HEK293T (cell line): ENCODE data around the gene BMP8B.
"Not testable (repeated sequence)": the region's sequence is repeated elsewhere in the genome, so short reads cannot be mapped to it uniquely, and the experiment has no call there.

ENCODE experiments used
- CTCF ChIA-PET: fragments of 350-600 bp; formaldehyde crosslinking; extraction: SDS; loops from one replicate; lab custom pipeline; 2021; ENCODE audit warnings: antibody characterized with exemption, inconsistent platforms; lab: Yijun Ruan, JAX
- POLR2A ChIA-PET: fragments of 350-600 bp; formaldehyde crosslinking; extraction: SDS; loops from one replicate; lab custom pipeline; 2020; ENCODE audit warnings: antibody characterized with exemption, inconsistent platforms; lab: Yijun Ruan, JAX
- DNase-seq: peaks from one replicate; pipeline ENCODE4 v3.0.0; 2012; ENCODE audit warnings: mixed read lengths; ENCODE audit errors: extremely low spot score
- ARNT ChIP-seq: fragments of 450-650 bp; IDR thresholded peaks from 2 replicates; pipeline ENCODE4 v1.6.1; 2017; ENCODE audit warnings: mild to moderate bottlenecking
- BHLHE40 ChIP-seq: fragments of 450-650 bp; IDR thresholded peaks from 2 replicates; pipeline ENCODE4 v1.6.1; 2016; ENCODE audit warnings: mild to moderate bottlenecking, moderate library complexity, borderline replicate concordance
- CTBP1 ChIP-seq: fragments of 450-650 bp; IDR thresholded peaks from 2 replicates; pipeline ENCODE4 v1.6.1; 2016; ENCODE audit warnings: borderline replicate concordance
- ELF4 ChIP-seq: fragments of 450-650 bp; IDR thresholded peaks from 2 replicates; pipeline ENCODE4 v1.6.1; 2017; ENCODE audit warnings: antibody characterized with exemption
- FOXA1 ChIP-seq: fragments of 450-650 bp; IDR thresholded peaks from 2 replicates; pipeline ENCODE4 v1.6.1; 2016; ENCODE audit warnings: mild to moderate bottlenecking
- FOXK2 ChIP-seq: fragments of 450-650 bp; IDR thresholded peaks from 2 replicates; pipeline ENCODE4 v1.6.1; 2016; ENCODE audit warnings: mild to moderate bottlenecking
- FOXM1 ChIP-seq: fragments of 450-650 bp; IDR thresholded peaks from 2 replicates; pipeline ENCODE4 v1.6.1; 2017; ENCODE audit warnings: mild to moderate bottlenecking, borderline replicate concordance
- HDGF ChIP-seq: fragments of 450-650 bp; IDR thresholded peaks from 2 replicates; pipeline ENCODE4 v1.6.1; 2017; ENCODE audit warnings: antibody characterized with exemption, borderline replicate concordance
- L3MBTL2 ChIP-seq: fragments of 450-650 bp; conservative IDR thresholded peaks from 2 replicates; pipeline ENCODE4 v1.6.1; 2016; ENCODE audit warnings: mild to moderate bottlenecking
- LEF1 ChIP-seq: fragments of 450-650 bp; IDR thresholded peaks from 2 replicates; pipeline ENCODE4 v1.6.1; 2017; ENCODE audit warnings: mild to moderate bottlenecking, borderline replicate concordance
- NFRKB ChIP-seq: fragments of 450-650 bp; IDR thresholded peaks from 2 replicates; pipeline ENCODE4 v1.6.1; 2016; ENCODE audit warnings: mild to moderate bottlenecking, moderate library complexity
- PKNOX1 ChIP-seq: fragments of 450-650 bp; IDR thresholded peaks from 2 replicates; pipeline ENCODE4 v1.6.1; 2016
- SP1 ChIP-seq: fragments of 450-650 bp; IDR thresholded peaks from 2 replicates; pipeline ENCODE4 v1.6.1; 2017
- SUZ12 ChIP-seq: fragments of 450-650 bp; IDR thresholded peaks from 2 replicates; pipeline ENCODE4 v1.6.1; 2016; ENCODE audit warnings: mild to moderate bottlenecking
- TARDBP ChIP-seq: fragments of 450-650 bp; IDR thresholded peaks from 2 replicates; pipeline ENCODE4 v1.6.1; 2016
- ZNF384 ChIP-seq: fragments of 450-650 bp; IDR thresholded peaks from 2 replicates; pipeline ENCODE4 v1.6.1; 2016

Gene BMP8B

DNA sequence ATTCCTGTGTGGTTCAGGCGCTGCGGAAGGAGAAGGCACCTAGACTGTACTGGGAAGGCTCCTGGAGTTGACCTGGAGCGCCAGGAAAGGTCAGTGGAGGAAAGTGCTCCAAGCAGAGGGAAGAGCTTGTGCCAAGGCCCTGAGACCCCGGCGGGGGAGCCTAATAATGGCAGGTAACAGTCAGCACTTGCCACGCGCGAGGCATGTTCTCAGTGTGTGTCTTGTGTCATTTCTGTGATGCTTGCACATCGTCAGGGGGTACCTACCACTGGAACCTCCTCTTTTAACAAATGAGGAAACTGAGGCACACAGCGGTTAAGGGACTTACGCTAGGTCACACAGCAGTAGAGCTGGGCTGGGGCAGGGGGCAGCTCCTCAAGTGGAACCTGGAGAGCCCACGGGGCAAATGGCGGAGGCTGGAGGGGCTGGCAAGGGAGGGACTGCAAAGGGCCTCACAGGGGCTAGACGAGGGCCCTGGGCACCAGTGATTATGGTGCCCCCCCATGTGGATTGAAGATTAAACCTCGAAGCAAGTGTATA is 976 bp upstream of the BMP8B start:
- CTCF ChIA-PET: interaction anchor here (1.9 kb wide), 1 partner anchor 10 kb away, joined by 10 read pairs; no protein-coding TSS in a partner anchor
- POLR2A ChIA-PET: interaction anchor here (1.6 to 1.9 kb wide), 2 partner anchors 9 to 50 kb away, joined by 11 to 20 read pairs; partner anchors contain the start of gene PPIE
- no peak for TF ChIP-seq L3MBTL2
- no peak for TF ChIP-seq BHLHE40
- TF ChIP-seq SUZ12: no peak
- TF ChIP-seq FOXM1: no peak
- no peak for TF ChIP-seq ARNT
- no peak for TF ChIP-seq HDGF
- no peak for TF ChIP-seq LEF1
- no peak for TF ChIP-seq ZNF384
- no peak for TF ChIP-seq TARDBP
- TF ChIP-seq PKNOX1: no peak
- no peak for TF ChIP-seq SP1
- no peak for TF ChIP-seq FOXA1
- TF ChIP-seq NFRKB: no peak
- TF ChIP-seq FOXK2: no peak
- no peak for DNase-seq

- no peak for DNase-seq
- ChIA-PET CTCF (interaction anchor here (1.9 kb wide), 1 partner anchor 11 kb away, joined by 10 read pairs; no protein-coding TSS in a partner anchor), POLR2A (interaction anchor here (0.6 to 1.9 kb wide), 5 partner anchors 9 to 49 kb away, joined by 3 to 20 read pairs (median 4); partner anchors contain the start of gene PPIE)
- no peak for TF ChIP-seq ARNT
Observed at GRCh38 chr1:39788426-39788757, 273 bp downstream of the BMP8B start.

- DNase-seq: not testable (repeated sequence)
- CTCF ChIA-PET: interaction anchor here (1.2 to 1.9 kb wide), 2 partner anchors 11 to 12 kb away, joined by 5 to 10 read pairs; no protein-coding TSS in a partner anchor
- POLR2A ChIA-PET: interaction anchor here (0.6 to 1.9 kb wide), 6 partner anchors 8 to 50 kb away, joined by 3 to 20 read pairs (median 4); partner anchors contain the start of gene PPIE
Observed at GRCh38 chr1:39787964-39788363, 701 bp downstream of the BMP8B start.

DNA sequence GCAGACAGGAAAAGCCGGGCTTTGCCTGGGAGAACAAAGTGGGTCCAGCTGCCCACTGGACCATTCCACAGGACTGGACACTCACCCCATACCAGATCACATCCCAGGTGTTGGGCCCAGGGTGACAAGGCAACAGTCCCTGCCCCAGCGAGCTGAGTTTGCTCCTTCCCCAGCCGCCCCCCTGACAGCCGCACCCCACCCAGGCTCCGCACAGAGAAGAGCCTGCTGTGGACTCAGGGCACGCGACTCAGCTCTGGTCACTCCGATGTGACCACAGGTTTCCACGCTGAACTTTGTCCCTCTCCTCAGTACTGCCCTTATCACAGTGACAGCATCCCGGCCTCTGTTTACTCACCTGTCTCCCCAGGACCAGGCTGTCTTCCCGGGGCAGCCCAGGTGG is 1.2 kb downstream of the BMP8B start:
- DNase-seq: no peak
- POLR2A ChIA-PET: interaction anchor here (0.9 to 1.0 kb wide), 2 partner anchors 48 to 49 kb away, joined by 4 read pairs; partner anchors contain the start of gene PPIE
- CTCF ChIA-PET: interaction anchor here (1.2 kb wide), 1 partner anchor 11 kb away, joined by 5 read pairs; no protein-coding TSS in a partner anchor
- no peak for TF ChIP-seq PKNOX1
- no peak for TF ChIP-seq SP1
- TF ChIP-seq ELF4: no peak
- no peak for TF ChIP-seq LEF1
- TF ChIP-seq FOXK2: no peak
- no peak for TF ChIP-seq HDGF
- TF ChIP-seq CTBP1: no peak
- no peak for TF ChIP-seq NFRKB

GRCh38 chr1:39787108-39787375 is 1.6 kb downstream of the BMP8B start:
- POLR2A ChIA-PET: interaction anchor here (0.9 to 1.0 kb wide), 2 partner anchors 48 to 49 kb away, joined by 4 read pairs; partner anchors contain the start of gene PPIE
- CTCF ChIA-PET: interaction anchor here (1.2 kb wide), 1 partner anchor 12 kb away, joined by 5 read pairs; no protein-coding TSS in a partner anchor

DNA sequence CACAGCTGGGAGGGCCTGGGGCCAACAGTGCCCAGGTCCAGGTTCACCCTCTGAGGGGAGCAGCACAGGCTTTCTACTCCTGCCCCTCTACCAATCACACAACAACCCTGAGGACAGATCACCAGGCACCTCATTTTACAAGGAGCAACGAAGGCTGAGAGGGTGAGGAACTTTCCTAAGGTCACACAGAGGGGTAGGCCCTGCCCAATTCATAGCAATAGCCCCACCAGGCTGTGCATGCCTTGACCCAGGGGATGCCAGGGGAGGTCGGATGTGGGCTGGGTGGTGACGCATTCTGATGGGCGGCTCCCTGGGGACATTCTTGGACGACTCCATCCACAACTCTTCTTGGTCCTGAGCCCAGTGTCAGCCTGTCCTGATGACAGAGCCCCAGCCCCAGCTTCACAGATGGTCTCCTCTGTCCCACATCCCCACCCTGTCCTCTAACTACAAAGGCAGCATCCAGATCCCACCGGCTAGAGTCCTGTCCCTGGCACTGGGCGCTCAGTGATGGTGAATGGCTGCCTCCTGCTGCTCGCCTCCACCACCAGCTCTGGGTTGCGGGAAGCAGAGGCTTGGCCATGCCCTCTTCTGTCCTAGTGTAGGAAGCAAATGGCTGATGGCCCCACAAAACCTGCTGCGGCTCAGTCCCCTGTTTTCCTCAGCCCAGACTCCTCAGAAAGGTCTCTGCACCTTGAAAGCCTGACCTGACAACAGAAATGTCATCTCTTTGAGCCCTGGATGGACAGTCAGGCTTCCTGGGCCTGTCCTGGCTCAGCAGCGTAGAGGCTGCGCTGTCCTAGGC is 2.2 kb downstream of the BMP8B start:
- CTCF ChIA-PET: interaction anchor here (1.2 kb wide), 1 partner anchor 12 kb away, joined by 5 read pairs; no protein-coding TSS in a partner anchor
- not testable (repeated sequence) for DNase-seq
- POLR2A ChIA-PET: interaction anchor here (0.9 kb wide), 1 partner anchor 47 kb away, joined by 4 read pairs; no protein-coding TSS in a partner anchor

More at GRCh38 chr1:39787108-39787375, 1.6 kb downstream of the BMP8B start:
- DNase-seq: not testable (repeated sequence)

DNA sequence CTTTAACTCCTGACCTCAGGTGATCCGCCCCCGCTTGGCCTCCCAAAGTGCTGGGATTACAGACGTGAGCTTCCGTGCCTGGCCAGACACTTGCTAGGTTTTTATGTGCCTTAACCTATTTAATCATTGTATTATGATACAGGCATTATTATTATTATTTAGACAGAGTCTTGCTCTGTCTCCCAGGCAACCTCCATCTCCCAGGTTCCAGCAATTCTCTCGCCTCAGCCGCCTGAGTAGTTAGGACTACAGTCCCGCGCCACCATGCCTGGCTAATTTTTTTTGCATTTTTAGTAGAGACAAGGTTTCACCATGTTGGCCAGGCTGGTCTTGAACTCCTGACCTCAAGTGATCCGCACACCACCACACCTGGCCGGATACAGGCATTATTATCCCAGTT is 6.0 kb downstream of the BMP8B start:
- POLR2A ChIA-PET, DNase-seq: not testable (repeated sequence)
- CTCF ChIA-PET: interaction anchor here (1.0 kb wide), 1 partner anchor 16 kb away, joined by 3 read pairs; no protein-coding TSS in a partner anchor

DNA sequence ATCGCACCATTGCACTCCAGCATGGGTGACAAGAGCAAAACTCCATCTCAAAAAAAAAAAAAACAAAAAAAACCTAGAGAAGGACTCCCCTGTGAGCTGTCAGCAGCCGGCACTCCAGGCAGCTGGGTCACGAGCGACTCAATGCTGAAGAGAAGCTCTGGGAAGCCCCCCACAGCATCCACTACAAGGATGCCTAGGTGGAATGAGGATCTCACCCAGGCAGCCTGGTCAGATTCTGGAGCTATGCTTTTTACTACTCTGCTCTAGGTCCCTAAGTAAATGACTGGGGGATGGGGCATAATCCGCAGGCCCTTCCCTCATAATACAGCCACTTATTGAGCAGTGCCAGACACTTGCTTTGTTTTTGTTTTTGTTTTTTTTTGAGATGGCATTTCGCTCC is 6.6 kb downstream of the BMP8B start:
- ChIA-PET CTCF (no interaction called here), POLR2A (interaction anchor here (1.1 kb wide), 1 partner anchor 43 kb away, joined by 3 read pairs; the partner anchor contains the start of gene PPIE)
- no peak for DNase-seq

More for the DNA sequence above, 6.6 kb downstream of the BMP8B start:
- no peak for TF ChIP-seq ELF4
- TF ChIP-seq HDGF: no peak
- TF ChIP-seq FOXA1: no peak
- no peak for TF ChIP-seq NFRKB
- TF ChIP-seq CTBP1: no peak
- no peak for TF ChIP-seq L3MBTL2
- TF ChIP-seq SP1: no peak
- TF ChIP-seq BHLHE40: no peak
- no peak for TF ChIP-seq TARDBP
- no peak for TF ChIP-seq ARNT
- no peak for TF ChIP-seq FOXK2
- no peak for TF ChIP-seq SUZ12
- TF ChIP-seq LEF1: no peak
- no peak for TF ChIP-seq FOXM1
- no peak for TF ChIP-seq ZNF384
- TF ChIP-seq PKNOX1: no peak
